SJSA1 (cell line): ENCODE data around the gene TMEM38A. TPM values are rescaled to one million over a fixed set of nuclear protein-coding genes. Genes with fewer than 3 reads are reported as not detected.
"Not testable (repeated sequence)": the region's sequence is repeated elsewhere in the genome, so short reads cannot be mapped to it uniquely, and the experiment has no call there.

Experiments used
- DNase-seq, 2 experiments: peaks; one replicate each; pipeline ENCODE4 v3.0.0-alpha.2; 2015 to 2020; ENCODE audit warnings: low spot score in 2 of 2, low read depth in 1 of 2
- H3K27ac ChIP-seq: fragments of 250-450 bp; sonication (Bioruptor Pico); 2 replicates; pipeline ENCODE4 v1.5.1; 2020; ENCODE audit warnings: mild to moderate bottlenecking, moderate library complexity
- H3K27me3 ChIP-seq: fragments of 250-450 bp; sonication (Bioruptor Pico); replicated peaks from 2 replicates; pipeline ENCODE4 v1.5.1; 2020; ENCODE audit warnings: mild to moderate bottlenecking, moderate library complexity
- H3K36me3 ChIP-seq: fragments of 250-450 bp; sonication (Bioruptor Pico); 2 replicates; pipeline ENCODE4 v1.5.1; 2020; ENCODE audit warnings: mild to moderate bottlenecking
- H3K4me1 ChIP-seq: fragments of 250-450 bp; sonication (Bioruptor Pico); replicated peaks from 2 replicates; pipeline ENCODE4 v1.6.1; 2021; ENCODE audit warnings: mild to moderate bottlenecking
- H3K4me3 ChIP-seq: fragments of 250-450 bp; sonication (Bioruptor Pico); 2 replicates; pipeline ENCODE4 v1.5.1; 2020; ENCODE audit warnings: mild to moderate bottlenecking
- H3K9me3 ChIP-seq: fragments of 250-450 bp; sonication (Bioruptor Pico); replicated peaks from 2 replicates; pipeline ENCODE4 v1.5.1; 2020; ENCODE audit warnings: mild to moderate bottlenecking
- total RNA-seq: library from RNA; depleted of rRNA; stranded (reverse); fragments of >200 nt; shearing (Covaris generic); gene quantifications from 2 replicates; pipeline ENCODE4 v1.2.3, GENCODE V29; 2014; rRNA removed

TMEM38A gene
- total RNA-seq, 1 experiment from 2014 or later, result 0.97 TPM

- DNase-seq, result no peak
- H3K4me1 ChIP-seq, result no peaks in the 10 kb centered on the region
Observed at GRCh38 chr19:16715611-16716010, 54.7 kb downstream of the TMEM38A start.

GRCh38 chr19:16721051-16721450 is 60.1 kb downstream of the TMEM38A start:
- no peaks in the 10 kb centered on the region for H3K27me3 ChIP-seq
- no peaks in the 10 kb centered on the region for H3K4me1 ChIP-seq
- H3K36me3 ChIP-seq, result no peaks in the 10 kb centered on the region
- no peaks in the 10 kb centered on the region; the same call in 1 of the 2 replicates for H3K9me3 ChIP-seq
- no peak for DNase-seq
- no peak overlapping the region for H3K27ac ChIP-seq
- no peak overlapping the region for H3K4me3 ChIP-seq

More at GRCh38 chr19:16715611-16716010, 54.7 kb downstream of the TMEM38A start:
- Histone ChIP-seq H3K4me3 (no peak overlapping the region), H3K9me3 (no peaks in the 10 kb centered on the region), H3K36me3 (no peaks in the 10 kb centered on the region), H3K27me3 (no peaks in the 10 kb centered on the region), H3K27ac (no peak overlapping the region)

- no peaks in the 10 kb centered on the region for H3K4me1 ChIP-seq
- no peaks in the 10 kb centered on the region for H3K36me3 ChIP-seq
- H3K27ac ChIP-seq, result no peak overlapping the region
- no peaks in the 10 kb centered on the region; the same call in 1 of the 2 replicates for H3K9me3 ChIP-seq
- H3K27me3 ChIP-seq, result no peaks in the 10 kb centered on the region
- DNase-seq, result no peak
- H3K4me3 ChIP-seq, result no peak overlapping the region
Observed at GRCh38 chr19:16722591-16722990, 61.7 kb downstream of the TMEM38A start.

GRCh38 chr19:16726916-16727315 is 66.0 kb downstream of the TMEM38A start:
- H3K36me3 ChIP-seq, result no peaks in the 10 kb centered on the region
- H3K4me3 ChIP-seq, result no peak overlapping the region
- DNase-seq, result no peak
- no peaks in the 10 kb centered on the region; the same call in 1 of the 2 replicates for H3K9me3 ChIP-seq
- no peak overlapping the region for H3K27ac ChIP-seq
- H3K4me1 ChIP-seq, result no peaks in the 10 kb centered on the region
- no peaks in the 10 kb centered on the region for H3K27me3 ChIP-seq

- not testable (repeated sequence) for H3K27ac ChIP-seq, DNase-seq, H3K4me1 ChIP-seq, H3K27me3 ChIP-seq, H3K4me3 ChIP-seq, H3K36me3 ChIP-seq, H3K9me3 ChIP-seq
Observed at GRCh38 chr19:16735650-16736266, 74.8 kb downstream of the TMEM38A start.

- Histone ChIP-seq H3K27ac (no peak overlapping the region), H3K9me3 (0 out of 2 replicates have a peak, but pooled peaks cover 2% of the 10 kb centered on the region), H3K27me3 (no peaks in the 10 kb centered on the region), H3K36me3 (no peaks in the 10 kb centered on the region), H3K4me3 (no peak overlapping the region), H3K4me1 (no peaks in the 10 kb centered on the region; the same call in 1 of the 2 replicates)
- DNase-seq, result no peak
Observed at GRCh38 chr19:16736709-16737108, 75.8 kb downstream of the TMEM38A start.

- DNase-seq, result no peak
- Histone ChIP-seq H3K4me1 (no peaks in the 10 kb centered on the region; the same call in 1 of the 2 replicates), H3K27ac (no peak overlapping the region), H3K4me3 (no peak overlapping the region), H3K36me3 (no peaks in the 10 kb centered on the region), H3K9me3 (0 out of 2 replicates have a peak, but pooled peaks cover 2% of the 10 kb centered on the region), H3K27me3 (no peaks in the 10 kb centered on the region)
Observed at GRCh38 chr19:16737911-16738310, 77.0 kb downstream of the TMEM38A start.

- Histone ChIP-seq H3K4me1 (no peaks in the 10 kb centered on the region), H3K36me3 (no peaks in the 10 kb centered on the region), H3K27ac (no peak overlapping the region), H3K4me3 (no peak overlapping the region), H3K9me3 (0 out of 2 replicates have a peak, but pooled peaks cover 2% of the 10 kb centered on the region), H3K27me3 (no peaks in the 10 kb centered on the region)
- no peak for DNase-seq
Observed at GRCh38 chr19:16739546-16739945, 78.6 kb downstream of the TMEM38A start.

Other genes with a start within 250 kb of the TMEM38A start
- 6.8 and 8.2 TPM in 2 replicates for gene EPS15L1, start 189.2 kb upstream of the TMEM38A start, total RNA-seq
- not detected in 2 replicates for gene CALR3, start 165.0 kb upstream of the TMEM38A start, total RNA-seq
- gene C19orf44, start 164.7 kb upstream of the TMEM38A start, total RNA-seq, result 1.2 and 3.0 TPM in 2 replicates
- 3.8 and 4.3 TPM in 2 replicates for gene CHERP, start 118.7 kb upstream of the TMEM38A start, total RNA-seq
- 13.1 and 24.7 TPM in 2 replicates for gene SLC35E1, start 88.7 kb upstream of the TMEM38A start, total RNA-seq
- gene MED26, start 32.9 kb upstream of the TMEM38A start, total RNA-seq, result 9.6 and 9.8 TPM in 2 replicates
- gene SMIM7, start 995 bp upstream of the TMEM38A start, total RNA-seq, result 101 and 150 TPM in 2 replicates
- gene NWD1, start 58.7 kb downstream of the TMEM38A start, total RNA-seq, result not detected in 2 replicates
- gene SIN3B, start 168.3 kb downstream of the TMEM38A start, total RNA-seq, result 9.5 and 18.8 TPM in 2 replicates
- 0.37 and 0.50 TPM in 2 replicates for gene F2RL3, start 227.9 kb downstream of the TMEM38A start, total RNA-seq